ENCODE measurements around the gene DCAF8.

The DCAF8 gene

DNA sequence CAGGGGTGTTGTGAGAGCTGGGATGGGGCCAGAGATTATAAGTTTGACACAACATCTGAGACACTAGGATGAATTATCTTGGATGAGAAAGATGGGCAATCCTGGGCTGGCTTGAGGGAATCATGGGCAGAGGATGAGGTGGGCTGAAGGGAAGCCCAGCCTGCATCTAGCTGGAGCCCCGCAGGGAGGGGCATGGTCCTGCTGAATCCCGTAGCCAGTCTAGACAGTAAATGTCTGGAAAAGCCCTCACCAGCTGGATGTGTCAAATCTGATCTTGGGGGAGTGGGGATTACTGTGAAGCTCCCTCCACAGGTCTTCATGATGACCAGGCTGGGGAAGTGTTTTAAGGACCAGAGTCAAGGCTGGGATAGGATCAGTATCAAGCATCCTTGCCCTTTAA is 75.6 kb downstream of the DCAF8 start:
- Histone ChIP-seq H3K9ac (ENCODE audit: low read depth, low read length) (no peak overlapping the region), H3K27ac (ENCODE audit: low read depth, low read length) (no peak overlapping the region), H3K36me3 (ENCODE audit: control insufficient read depth, insufficient read depth, low read length) (no peaks in the 10 kb centered on the region), H3K4me3 (ENCODE audit: low read depth, low read length) (no peak overlapping the region), H3K9me3 (ENCODE audit: control insufficient read depth, insufficient read depth, low read length) (no peaks in the 10 kb centered on the region), H3K27me3 (ENCODE audit: control insufficient read depth, insufficient read depth, low read length) (no peaks in the 10 kb centered on the region), H3K4me1 (ENCODE audit: control insufficient read depth, insufficient read depth, low read length) (0 out of 2 replicates have a peak, but pooled peaks cover 6% of the 10 kb centered on the region)

DNA sequence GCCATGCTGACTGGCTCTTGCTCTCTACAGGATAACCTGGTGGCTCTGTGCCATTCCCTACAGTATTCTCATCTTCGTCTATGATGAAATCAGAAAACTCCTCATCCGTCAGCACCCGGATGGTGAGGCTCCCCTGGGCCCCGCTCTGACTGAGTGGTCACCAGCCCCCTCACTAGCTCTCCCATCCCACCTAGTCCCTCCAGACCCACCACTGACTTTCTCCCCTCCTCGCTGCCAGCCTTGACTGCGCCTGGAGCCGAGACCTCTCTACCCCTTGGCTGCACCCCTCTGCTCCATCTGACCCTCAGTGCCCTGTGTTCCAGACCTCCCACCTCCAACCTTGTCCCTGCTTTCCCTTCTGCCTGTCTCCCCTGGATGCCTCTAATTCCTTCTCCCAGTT is 76.1 kb downstream of the DCAF8 start:
- Histone ChIP-seq H3K4me3 (ENCODE audit: low read depth, low read length) (no peak overlapping the region), H3K27me3 (ENCODE audit: control insufficient read depth, insufficient read depth, low read length) (no peaks in the 10 kb centered on the region), H3K27ac (ENCODE audit: low read depth, low read length) (no peak overlapping the region), H3K9ac (ENCODE audit: low read depth, low read length) (no peak overlapping the region), H3K36me3 (ENCODE audit: control insufficient read depth, insufficient read depth, low read length) (no peaks in the 10 kb centered on the region), H3K4me1 (ENCODE audit: control insufficient read depth, insufficient read depth, low read length) (0 out of 2 replicates have a peak, but pooled peaks cover 6% of the 10 kb centered on the region), H3K9me3 (ENCODE audit: control insufficient read depth, insufficient read depth, low read length) (no peaks in the 10 kb centered on the region)

DNA sequence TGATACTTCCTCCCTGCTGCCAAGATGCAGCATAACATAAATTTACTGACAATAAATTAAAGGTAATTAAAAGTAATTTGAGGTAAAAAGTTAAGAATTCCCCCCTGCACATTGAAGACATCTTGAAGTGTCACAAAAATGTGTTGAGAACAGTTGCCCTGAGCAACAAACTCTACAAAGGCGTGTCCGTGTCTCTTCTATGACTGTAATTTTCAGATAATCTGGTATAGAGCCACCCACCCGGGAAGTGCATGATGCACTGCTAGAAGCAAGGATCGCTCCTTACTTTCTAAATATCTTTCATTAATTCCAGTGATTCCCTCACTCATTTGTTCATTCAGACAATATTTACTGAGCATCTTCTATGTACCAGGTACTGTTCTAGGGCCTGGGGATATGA is 83.0 kb downstream of the DCAF8 start:
- H3K27ac ChIP-seq (ENCODE audit: low read depth, low read length), result no peak overlapping the region
- H3K9ac ChIP-seq (ENCODE audit: low read depth, low read length), result no peak overlapping the region
- no peaks in the 10 kb centered on the region; the same call in 1 of the 2 replicates for H3K27me3 ChIP-seq (ENCODE audit: control insufficient read depth, insufficient read depth, low read length)
- peaks cover 8% of the 10 kb centered on the region for H3K4me1 ChIP-seq (ENCODE audit: control insufficient read depth, insufficient read depth, low read length)
- no peaks in the 10 kb centered on the region for H3K9me3 ChIP-seq (ENCODE audit: control insufficient read depth, insufficient read depth, low read length)
- H3K4me3 ChIP-seq (ENCODE audit: low read depth, low read length), result no peak overlapping the region
- no peaks in the 10 kb centered on the region for H3K36me3 ChIP-seq (ENCODE audit: control insufficient read depth, insufficient read depth, low read length)

DNA sequence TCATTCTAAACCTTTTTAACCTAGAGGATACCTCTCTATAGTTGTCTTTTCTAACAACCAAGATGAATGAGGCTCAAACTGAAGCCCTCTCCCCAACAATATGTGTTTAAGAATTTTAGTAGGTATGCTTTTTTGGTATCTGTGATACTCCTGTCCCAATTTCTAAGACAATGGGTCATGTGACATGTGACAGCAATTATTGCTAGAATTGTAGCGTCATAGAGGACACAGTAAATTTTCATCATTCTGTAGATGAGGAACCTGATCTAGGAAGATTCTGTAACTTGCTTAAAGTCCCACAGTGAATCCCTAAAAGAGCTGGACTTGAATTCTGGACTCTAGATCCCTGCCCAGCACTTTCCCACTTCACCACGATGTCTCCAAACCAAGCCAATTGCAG is 83.6 kb downstream of the DCAF8 start:
- H3K9ac ChIP-seq (ENCODE audit: low read depth, low read length), result no peak overlapping the region
- no peak overlapping the region for H3K27ac ChIP-seq (ENCODE audit: low read depth, low read length)
- no peak overlapping the region for H3K4me3 ChIP-seq (ENCODE audit: low read depth, low read length)
- H3K9me3 ChIP-seq (ENCODE audit: control insufficient read depth, insufficient read depth, low read length), result no peaks in the 10 kb centered on the region
- H3K27me3 ChIP-seq (ENCODE audit: control insufficient read depth, insufficient read depth, low read length), result no peaks in the 10 kb centered on the region; the same call in 1 of the 2 replicates
- H3K36me3 ChIP-seq (ENCODE audit: control insufficient read depth, insufficient read depth, low read length), result no peaks in the 10 kb centered on the region
- H3K4me1 ChIP-seq (ENCODE audit: control insufficient read depth, insufficient read depth, low read length), result peaks cover 8% of the 10 kb centered on the region

DNA sequence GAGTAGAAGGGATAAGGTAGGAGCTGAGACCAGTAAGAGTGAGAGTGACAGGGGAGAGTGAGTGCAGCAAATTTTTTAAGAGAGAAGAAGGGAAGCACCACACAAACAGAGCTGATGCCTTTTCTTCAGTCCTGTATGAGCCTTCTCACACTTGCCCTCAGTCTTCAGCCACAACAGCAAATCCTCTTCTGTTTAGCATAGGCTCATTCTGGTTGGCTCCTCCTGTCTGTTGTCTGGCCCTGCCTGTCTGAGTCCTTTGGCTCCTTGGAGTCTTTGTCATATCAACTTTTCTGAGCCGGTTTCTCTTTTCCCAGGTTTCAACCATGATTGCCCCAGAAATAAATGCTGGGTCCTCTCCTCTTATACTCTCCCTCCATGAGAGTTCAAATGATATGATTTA is 84.7 kb downstream of the DCAF8 start:
- H3K4me1 ChIP-seq (ENCODE audit: control insufficient read depth, insufficient read depth, low read length), result peaks cover 8% of the 10 kb centered on the region
- H3K9ac ChIP-seq (ENCODE audit: low read depth, low read length), result no peak overlapping the region
- H3K27ac ChIP-seq (ENCODE audit: low read depth, low read length), result peak overlapping the region; percentile 40
- H3K9me3 ChIP-seq (ENCODE audit: control insufficient read depth, insufficient read depth, low read length), result no peaks in the 10 kb centered on the region
- H3K27me3 ChIP-seq (ENCODE audit: control insufficient read depth, insufficient read depth, low read length), result peaks cover 9% of the 10 kb centered on the region; the same call in 1 of the 2 replicates
- no peak overlapping the region for H3K4me3 ChIP-seq (ENCODE audit: low read depth, low read length)
- no peaks in the 10 kb centered on the region for H3K36me3 ChIP-seq (ENCODE audit: control insufficient read depth, insufficient read depth, low read length)

DNA sequence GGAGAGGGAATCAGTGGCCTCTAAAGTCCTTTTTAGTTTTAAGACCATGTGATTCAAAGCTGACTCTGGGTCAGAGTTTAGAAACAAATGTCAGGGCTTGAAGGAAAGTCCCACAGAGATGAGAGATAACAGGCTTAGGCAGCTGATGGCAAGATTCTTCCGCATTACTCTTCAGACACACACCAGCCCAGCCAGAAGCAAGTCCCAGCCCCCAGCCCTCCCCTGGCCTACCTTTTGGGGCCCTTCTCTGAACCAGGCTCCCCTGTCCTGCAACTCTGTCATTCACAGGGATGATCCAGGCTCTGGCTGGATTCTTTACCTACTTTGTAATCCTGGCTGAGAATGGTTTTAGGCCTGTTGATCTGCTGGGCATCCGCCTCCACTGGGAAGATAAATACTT is 85.1 kb downstream of the DCAF8 start:
- H3K27me3 ChIP-seq (ENCODE audit: control insufficient read depth, insufficient read depth, low read length), result peaks cover 11% of the 10 kb centered on the region; the same call in 1 of the 2 replicates
- H3K36me3 ChIP-seq (ENCODE audit: control insufficient read depth, insufficient read depth, low read length), result no peaks in the 10 kb centered on the region
- H3K4me3 ChIP-seq (ENCODE audit: low read depth, low read length), result no peak overlapping the region
- peaks cover 13% of the 10 kb centered on the region for H3K4me1 ChIP-seq (ENCODE audit: control insufficient read depth, insufficient read depth, low read length)
- H3K9me3 ChIP-seq (ENCODE audit: control insufficient read depth, insufficient read depth, low read length), result no peaks in the 10 kb centered on the region
- H3K9ac ChIP-seq (ENCODE audit: low read depth, low read length), result no peak overlapping the region
- H3K27ac ChIP-seq (ENCODE audit: low read depth, low read length), result peak overlapping the region; percentile 40

DNA sequence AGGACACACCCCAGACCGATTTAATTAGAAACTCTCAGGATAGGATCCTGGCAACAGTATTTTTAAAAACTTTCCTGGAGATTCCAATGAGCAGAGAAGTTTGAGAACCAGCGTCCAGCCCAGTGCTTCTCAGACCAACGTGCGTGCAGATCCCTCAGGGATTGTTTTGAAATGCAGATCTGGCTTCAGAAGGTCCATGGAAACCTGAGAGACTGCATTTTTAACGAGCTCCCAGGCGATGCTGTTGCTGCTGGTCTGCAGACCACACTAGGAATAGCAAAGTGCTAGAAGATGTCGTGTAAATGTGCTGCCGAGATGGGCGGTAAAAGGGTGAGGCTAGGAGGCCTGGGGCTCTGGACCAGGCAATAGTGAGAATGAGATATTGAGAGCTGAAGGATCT is 90.4 kb downstream of the DCAF8 start:
- H3K9me3 ChIP-seq (ENCODE audit: control insufficient read depth, insufficient read depth, low read length), result no peaks in the 10 kb centered on the region
- H3K36me3 ChIP-seq (ENCODE audit: control insufficient read depth, insufficient read depth, low read length), result no peaks in the 10 kb centered on the region
- H3K27me3 ChIP-seq (ENCODE audit: control insufficient read depth, insufficient read depth, low read length), result peaks cover 22% of the 10 kb centered on the region
- H3K4me3 ChIP-seq (ENCODE audit: low read depth, low read length), result no peak overlapping the region
- H3K27ac ChIP-seq (ENCODE audit: low read depth, low read length), result peak overlapping the region; percentile 69
- peaks cover 51% of the 10 kb centered on the region for H3K4me1 ChIP-seq (ENCODE audit: control insufficient read depth, insufficient read depth, low read length)
- H3K9ac ChIP-seq (ENCODE audit: low read depth, low read length), result no peak overlapping the region

DNA sequence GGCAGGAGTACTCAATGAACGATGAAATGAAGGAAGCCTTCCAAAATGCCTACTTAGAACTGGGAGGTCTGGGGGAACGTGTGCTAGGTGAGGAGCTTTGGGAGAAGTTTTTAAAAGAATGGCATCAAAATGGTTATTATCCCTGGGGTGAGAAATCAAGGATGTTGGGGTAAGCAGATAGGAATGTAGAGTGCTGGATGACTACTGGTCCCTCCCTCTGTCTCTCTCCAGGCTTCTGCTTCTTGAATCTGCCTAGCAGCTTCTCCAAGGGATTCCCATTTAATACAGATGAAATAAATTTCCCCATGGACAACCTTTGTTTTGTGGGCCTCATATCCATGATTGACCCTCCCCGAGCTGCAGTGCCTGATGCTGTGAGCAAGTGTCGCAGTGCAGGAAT is 91.0 kb downstream of the DCAF8 start:
- H3K27me3 ChIP-seq (ENCODE audit: control insufficient read depth, insufficient read depth, low read length), result peaks cover 26% of the 10 kb centered on the region
- H3K9ac ChIP-seq (ENCODE audit: low read depth, low read length), result no peak overlapping the region
- no peaks in the 10 kb centered on the region for H3K9me3 ChIP-seq (ENCODE audit: control insufficient read depth, insufficient read depth, low read length)
- no peak overlapping the region for H3K4me3 ChIP-seq (ENCODE audit: low read depth, low read length)
- no peaks in the 10 kb centered on the region for H3K36me3 ChIP-seq (ENCODE audit: control insufficient read depth, insufficient read depth, low read length)
- peak overlapping the region; percentile 69 for H3K27ac ChIP-seq (ENCODE audit: low read depth, low read length)
- peaks cover 51% of the 10 kb centered on the region for H3K4me1 ChIP-seq (ENCODE audit: control insufficient read depth, insufficient read depth, low read length)

DNA sequence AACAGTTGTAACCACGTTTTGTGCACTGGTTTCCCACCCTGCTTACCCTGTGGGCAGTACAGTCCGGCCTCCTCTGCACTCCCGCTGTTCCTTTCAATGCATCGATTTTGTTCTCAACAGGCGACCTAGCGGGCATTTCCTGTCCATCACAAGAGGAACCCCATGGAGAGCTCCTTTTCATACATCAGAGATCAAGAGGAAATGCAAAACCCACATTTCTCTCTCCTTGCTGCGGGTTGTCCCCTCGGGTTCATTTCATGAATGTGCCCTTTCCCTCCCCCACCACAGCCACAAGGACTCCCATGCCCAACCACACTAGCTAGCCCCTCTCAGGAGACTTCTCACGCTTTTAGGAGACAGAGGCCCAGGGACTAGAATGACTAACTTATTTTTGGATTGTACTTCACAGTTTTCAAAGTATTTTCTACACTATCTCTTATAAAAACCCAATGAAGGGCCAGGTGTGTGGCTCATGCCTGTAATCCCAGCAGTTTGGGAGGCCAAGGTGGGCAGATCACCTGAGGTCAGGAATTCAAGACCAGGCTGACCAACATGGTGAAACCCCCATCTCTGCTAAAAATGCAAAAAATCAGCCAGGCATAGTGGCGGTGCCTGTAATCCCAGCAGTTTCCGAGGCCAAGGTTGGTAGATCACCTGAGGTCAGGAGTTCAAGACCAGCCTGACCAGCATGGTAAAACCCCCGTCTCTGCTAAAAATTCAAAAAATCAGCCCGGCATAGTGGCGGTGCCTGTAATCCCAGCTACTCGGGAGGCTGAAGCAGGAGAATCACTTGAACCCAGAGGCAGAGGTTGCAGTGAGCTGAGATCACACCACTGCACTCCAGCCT is 92.6 kb downstream of the DCAF8 start:
- H3K27ac ChIP-seq (ENCODE audit: low read depth, low read length), result peak overlapping the region; percentile 98

DNA sequence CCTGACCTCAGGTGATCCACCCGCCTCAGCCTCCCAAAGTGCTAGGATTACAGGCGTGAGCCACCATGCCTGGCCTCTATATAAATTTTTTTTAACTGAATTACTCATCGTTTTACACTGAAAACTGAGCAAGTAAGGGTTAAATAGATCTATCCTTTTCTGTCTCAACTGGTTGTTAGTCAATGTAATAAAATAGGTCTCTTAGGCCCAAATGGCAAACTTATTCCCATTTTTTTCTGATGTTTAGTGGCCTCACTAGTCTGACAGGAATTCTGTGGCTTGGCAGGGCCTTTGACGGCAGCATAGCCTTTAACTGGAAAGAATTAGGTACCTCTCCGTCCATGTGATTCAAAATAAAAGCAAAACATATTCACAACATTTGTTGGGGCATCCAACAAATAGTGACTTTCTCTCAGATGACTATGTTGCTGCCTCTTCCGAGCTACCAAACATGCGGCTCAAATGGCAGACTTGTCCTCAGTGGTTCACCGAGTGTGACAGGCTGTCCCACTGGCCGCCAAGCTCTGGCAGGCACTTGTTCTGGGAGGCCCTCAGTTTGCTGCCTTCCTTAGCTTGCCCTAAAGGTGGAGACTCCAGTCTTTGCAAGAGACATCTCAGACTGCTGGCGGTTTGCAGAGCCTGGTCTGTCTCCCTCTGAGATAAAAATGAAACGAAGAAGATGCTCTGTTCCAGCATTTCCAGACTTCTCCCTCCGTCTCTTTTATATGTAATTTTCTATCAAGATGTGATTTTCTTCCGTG is 93.6 kb downstream of the DCAF8 start:
- Histone ChIP-seq H3K9ac (ENCODE audit: low read depth, low read length) (no peak overlapping the region), H3K9me3 (ENCODE audit: control insufficient read depth, insufficient read depth, low read length) (no peaks in the 10 kb centered on the region), H3K27me3 (ENCODE audit: control insufficient read depth, insufficient read depth, low read length) (peaks cover 26% of the 10 kb centered on the region; the same call in 1 of the 2 replicates), H3K4me3 (ENCODE audit: low read depth, low read length) (peak overlapping the region; percentile 38), H3K4me1 (ENCODE audit: control insufficient read depth, insufficient read depth, low read length) (peaks cover 51% of the 10 kb centered on the region), H3K36me3 (ENCODE audit: control insufficient read depth, insufficient read depth, low read length) (no peaks in the 10 kb centered on the region), H3K27ac (ENCODE audit: low read depth, low read length) (peak overlapping the region; percentile 98)

More for the DNA sequence above, 92.6 kb downstream of the DCAF8 start:
- peak overlapping the region; percentile 38 for H3K9ac ChIP-seq (ENCODE audit: low read depth, low read length)
- H3K36me3 ChIP-seq (ENCODE audit: control insufficient read depth, insufficient read depth, low read length), result no peaks in the 10 kb centered on the region
- no peaks in the 10 kb centered on the region for H3K9me3 ChIP-seq (ENCODE audit: control insufficient read depth, insufficient read depth, low read length)
- H3K27me3 ChIP-seq (ENCODE audit: control insufficient read depth, insufficient read depth, low read length), result peaks cover 26% of the 10 kb centered on the region
- peaks cover 51% of the 10 kb centered on the region for H3K4me1 ChIP-seq (ENCODE audit: control insufficient read depth, insufficient read depth, low read length)
- peak overlapping the region; percentile 38 for H3K4me3 ChIP-seq (ENCODE audit: low read depth, low read length)

DNA sequence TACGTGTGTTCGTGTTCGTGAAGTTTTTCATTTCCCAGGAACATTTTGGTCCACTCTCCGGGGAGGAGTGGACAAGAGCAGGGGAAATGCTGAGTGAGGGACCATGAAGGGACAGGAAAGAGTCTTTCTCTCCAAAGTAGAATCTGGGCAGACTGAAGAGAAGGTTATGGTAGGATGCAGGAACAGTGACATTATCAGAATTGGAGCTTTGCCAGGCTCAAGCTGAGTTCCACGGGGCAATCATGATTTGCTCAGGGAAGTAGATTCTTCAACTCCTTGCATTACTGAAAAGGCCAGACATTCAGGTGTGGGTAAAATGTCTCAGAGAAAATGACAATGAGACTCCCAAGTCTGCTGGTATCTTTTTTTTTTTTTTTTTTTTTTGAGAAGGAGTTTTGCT is 94.3 kb downstream of the DCAF8 start:
- Histone ChIP-seq H3K9me3 (ENCODE audit: control insufficient read depth, insufficient read depth, low read length) (no peaks in the 10 kb centered on the region), H3K27me3 (ENCODE audit: control insufficient read depth, insufficient read depth, low read length) (peaks cover 20% of the 10 kb centered on the region; the same call in 1 of the 2 replicates), H3K9ac (ENCODE audit: low read depth, low read length) (no peak overlapping the region), H3K36me3 (ENCODE audit: control insufficient read depth, insufficient read depth, low read length) (no peaks in the 10 kb centered on the region), H3K27ac (ENCODE audit: low read depth, low read length) (no peak overlapping the region), H3K4me3 (ENCODE audit: low read depth, low read length) (no peak overlapping the region), H3K4me1 (ENCODE audit: control insufficient read depth, insufficient read depth, low read length) (peaks cover 51% of the 10 kb centered on the region)
